Activated T-cell treated with anti-CD3 and anti-CD28 coated beads, Interleukin-2, amount 50 U/mL, for 48 hours (primary cell): ENCODE measurements around the gene SLC44A5.
"Not testable (repeated sequence)": the region's sequence is repeated elsewhere in the genome, so short reads cannot be mapped to it uniquely, and the experiment has no call there.

Source experiments
- DNase-seq, 2 experiments: peaks; one replicate each; pipeline ENCODE4 v3.0.0-alpha.2; 2020

SLC44A5 gene

GRCh38 chr1:75263616-75264015 is 347.3 kb downstream of the SLC44A5 start:
- DNase-seq: not testable (repeated sequence)

GRCh38 chr1:75261946-75262345 is 349.0 kb downstream of the SLC44A5 start:
- DNase-seq: not testable (repeated sequence)

GRCh38 chr1:75258351-75258750 is 352.6 kb downstream of the SLC44A5 start:
- DNase-seq: no peak

GRCh38 chr1:75257424-75257823 is 353.5 kb downstream of the SLC44A5 start:
- DNase-seq: no peak

GRCh38 chr1:75250114-75250513 is 360.8 kb downstream of the SLC44A5 start:
- not testable (repeated sequence) for DNase-seq

GRCh38 chr1:75245239-75245638 is 365.7 kb downstream of the SLC44A5 start:
- no peak for DNase-seq

GRCh38 chr1:75243124-75243523 is 367.8 kb downstream of the SLC44A5 start:
- DNase-seq: no peak

- DNase-seq: no peak
Measured at GRCh38 chr1:75237316-75237715, 373.6 kb downstream of the SLC44A5 start.

GRCh38 chr1:75234562-75234961 is 376.4 kb downstream of the SLC44A5 start:
- no peak for DNase-seq

GRCh38 chr1:75233302-75233929 is 377.5 kb downstream of the SLC44A5 start:
- DNase-seq: no peak

- DNase-seq: no peak
Measured at GRCh38 chr1:75220072-75220471, 390.8 kb downstream of the SLC44A5 start.

GRCh38 chr1:75214017-75214416 is 396.9 kb downstream of the SLC44A5 start:
- DNase-seq: no peak

GRCh38 chr1:75211648-75212047 is 399.3 kb downstream of the SLC44A5 start:
- DNase-seq: no peak

- DNase-seq: no peak
Measured at GRCh38 chr1:75208862-75209261, 402.1 kb downstream of the SLC44A5 start.

- no peak for DNase-seq
Measured at GRCh38 chr1:75203415-75204277, 407.3 kb downstream of the SLC44A5 start.

GRCh38 chr1:75202751-75203150 is 408.2 kb downstream of the SLC44A5 start:
- no peak for DNase-seq

- DNase-seq: no peak
Measured at GRCh38 chr1:75198761-75199160, 412.2 kb downstream of the SLC44A5 start.

GRCh38 chr1:75198163-75198562 is 412.8 kb downstream of the SLC44A5 start:
- DNase-seq: no peak

- no peak for DNase-seq
Measured at GRCh38 chr1:75188892-75189291, 422.0 kb downstream of the SLC44A5 start.

GRCh38 chr1:75181214-75181955 is 429.5 kb downstream of the SLC44A5 start:
- DNase-seq: not testable (repeated sequence)

- no peak for DNase-seq
Measured at GRCh38 chr1:75174031-75174760, 436.7 kb downstream of the SLC44A5 start.

- no peak for DNase-seq
Measured at GRCh38 chr1:75172556-75172955, 438.4 kb downstream of the SLC44A5 start.

GRCh38 chr1:75171876-75172275 is 439.0 kb downstream of the SLC44A5 start:
- DNase-seq: no peak
